ENCODE data around the gene EPHA8.

- no peak for TF ChIP-seq CTCF (conservative IDR thresholded peaks at IDR 0.05)
- TF ChIP-seq EZH2 (IDR thresholded peaks at IDR 0.05; ENCODE audit: low read depth): no peak
These were observed 62.1 kb downstream of the EPHA8 start for GRCh38 chr1:22625262-22625925.
